Kidney epithelial cell (primary cell): Measurements from ENCODE around the gene UCN2. TPM values are rescaled to one million over a fixed set of nuclear protein-coding genes. Genes with fewer than 3 reads are reported as not detected.

Experiments
- DNase-seq: peaks from one replicate; pipeline ENCODE4 v3.0.0-alpha.2; 2010; ENCODE audit warnings: low read depth
- H3K27me3 ChIP-seq: 2 replicates; pipeline ENCODE4 v1.6.0; 2011; ENCODE audit warnings: low read length; ENCODE audit not compliant: control insufficient read depth, insufficient read depth
- H3K36me3 ChIP-seq: 2 replicates; pipeline ENCODE4 v1.5.1; 2011; ENCODE audit warnings: low read length; ENCODE audit not compliant: control insufficient read depth, insufficient read depth
- H3K4me3 ChIP-seq: 2 replicates; pipeline ENCODE4 v1.5.1; 2011; ENCODE audit warnings: low read depth, mild to moderate bottlenecking, control low read depth, low read length
- CTCF ChIP-seq: IDR thresholded peaks from 2 replicates; pipeline ENCODE4 v1.5.1; 2011; ENCODE audit warnings: mild to moderate bottlenecking, moderate library complexity, low read length, control low read depth, inconsistent platforms; ENCODE audit not compliant: insufficient read depth, poor library complexity, severe bottlenecking
- total RNA-seq: library from RNA; depleted of rRNA; stranded (reverse); fragments of >200 nt; gene quantifications from 2 replicates; pipeline ENCODE4 v1.2.3, GENCODE V29; 2015

The UCN2 gene
- total RNA-seq, 1 donor from 2014 or later = 26.1 TPM

GRCh38 chr3:48573973-48574585, 10.5 kb upstream of the UCN2 start:
- no peaks in the 10 kb centered on the region for H3K27me3 ChIP-seq
- no peak for DNase-seq
- H3K4me3 ChIP-seq = no peak overlapping the region
- TF ChIP-seq CTCF = no peak
- H3K36me3 ChIP-seq = peaks cover 4% of the 10 kb centered on the region

DNA sequence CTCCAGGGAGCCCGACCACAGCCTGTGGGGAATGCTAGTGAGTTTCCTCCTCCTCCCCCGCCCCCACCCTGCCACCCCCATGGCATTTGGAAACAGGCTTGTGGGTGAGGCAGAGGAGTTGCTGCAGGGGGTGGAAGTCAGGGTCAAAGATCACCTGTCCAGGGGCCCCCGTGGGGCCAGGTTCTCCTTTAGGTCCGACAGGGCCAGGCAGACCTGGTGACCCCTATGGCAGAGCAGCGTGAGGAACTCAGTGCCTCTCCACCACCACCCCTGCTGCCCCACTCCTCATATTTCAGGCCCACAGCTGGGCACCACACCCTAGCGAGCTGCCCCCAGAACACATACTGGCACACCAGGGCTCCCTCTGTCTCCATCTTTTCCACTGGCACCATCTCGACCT, 8.9 kb upstream of the UCN2 start:
- Histone ChIP-seq H3K36me3 (peaks cover 5% of the 10 kb centered on the region), H3K27me3 (no peaks in the 10 kb centered on the region), H3K4me3 (no peak overlapping the region)
- no peak for TF ChIP-seq CTCF
- no peak for DNase-seq

DNA sequence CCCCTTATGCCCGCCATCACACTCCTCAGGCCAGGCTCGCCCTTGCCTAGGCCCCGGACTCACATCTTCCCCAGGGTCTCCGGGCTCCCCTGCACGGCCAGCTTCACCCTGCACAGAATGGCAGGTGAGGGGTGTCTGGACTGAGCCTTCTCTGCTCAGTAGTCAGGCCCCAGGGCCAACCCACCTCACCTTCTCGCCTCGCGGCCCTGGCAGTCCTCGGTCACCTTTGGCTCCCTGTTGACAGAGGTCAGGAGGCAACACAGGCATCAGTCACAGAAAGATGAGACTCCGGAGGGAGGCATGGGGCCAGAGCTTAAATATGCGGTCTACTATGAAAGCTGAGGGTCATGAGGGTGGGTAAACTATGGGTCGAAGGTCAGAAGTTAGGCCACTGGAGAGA, 8.4 kb upstream of the UCN2 start:
- TF ChIP-seq CTCF = no peak

DNA sequence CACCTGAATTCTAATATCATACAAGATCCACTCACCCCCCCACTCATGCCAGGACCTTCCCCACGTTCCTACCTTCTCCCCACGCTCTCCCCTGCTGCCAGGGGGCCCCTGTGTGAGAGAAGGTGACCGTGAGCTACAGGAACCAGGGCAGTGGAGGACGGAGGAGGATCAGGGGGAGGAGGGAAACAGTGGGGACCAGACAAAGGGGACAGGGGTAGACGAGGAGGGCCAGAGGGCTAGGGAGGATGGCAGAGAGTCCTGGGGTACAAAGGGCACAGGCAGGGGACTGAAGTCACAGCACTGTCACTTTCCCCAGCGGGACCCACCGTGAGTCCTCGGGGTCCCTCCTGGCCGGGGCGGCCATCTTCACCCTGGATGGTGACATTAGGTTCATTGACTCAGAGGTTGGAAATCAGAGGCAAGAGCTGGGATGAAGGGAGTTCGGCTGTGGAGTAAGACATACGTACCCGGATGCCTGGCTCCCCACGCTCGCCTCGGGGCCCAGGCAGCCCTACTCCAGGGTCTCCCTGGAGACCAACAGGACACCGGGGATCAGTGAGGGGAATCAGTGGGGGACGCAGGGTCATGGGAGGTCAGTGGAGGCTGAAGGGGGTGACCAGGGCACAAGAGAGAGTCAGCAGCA, 6.3 kb upstream of the UCN2 start:
- H3K36me3 ChIP-seq = peaks cover 7% of the 10 kb centered on the region
- no peak for DNase-seq

More for the DNA sequence above, 8.4 kb upstream of the UCN2 start:
- no peaks in the 10 kb centered on the region for H3K27me3 ChIP-seq
- peaks cover 2% of the 10 kb centered on the region for H3K36me3 ChIP-seq
- DNase-seq = no peak
- no peak overlapping the region for H3K4me3 ChIP-seq

GRCh38 chr3:48569400-48569799, 5.8 kb upstream of the UCN2 start:
- DNase-seq = no peak
- H3K36me3 ChIP-seq = peaks cover 7% of the 10 kb centered on the region
- no peaks in the 10 kb centered on the region for H3K27me3 ChIP-seq
- no peak for TF ChIP-seq CTCF
- H3K4me3 ChIP-seq = no peak overlapping the region

More for the DNA sequence above, 6.3 kb upstream of the UCN2 start:
- TF ChIP-seq CTCF = no peak
- no peaks in the 10 kb centered on the region for H3K27me3 ChIP-seq
- H3K4me3 ChIP-seq = no peak overlapping the region

DNA sequence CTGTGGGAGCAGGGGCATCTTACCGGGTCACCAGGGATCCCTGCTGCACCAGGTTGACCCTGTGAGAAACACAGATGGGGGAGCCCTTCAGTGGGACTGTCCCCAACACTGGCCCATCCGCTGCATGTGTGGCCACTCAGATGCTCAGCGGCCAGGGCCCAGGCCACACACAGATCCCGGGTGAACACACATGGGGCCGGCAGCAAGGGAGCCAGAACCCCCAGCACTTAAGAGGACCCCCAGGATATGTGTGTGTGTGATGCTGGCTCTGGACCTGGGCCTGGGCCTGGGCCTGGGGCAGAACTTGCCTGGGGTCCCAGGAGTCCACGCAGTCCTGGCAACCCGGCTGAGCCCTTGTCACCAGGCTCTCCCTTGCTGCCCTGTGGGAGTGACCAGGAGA, 4.9 kb upstream of the UCN2 start:
- DNase-seq = no peak
- no peak for TF ChIP-seq CTCF
- Histone ChIP-seq H3K36me3 (peaks cover 9% of the 10 kb centered on the region), H3K4me3 (no peak overlapping the region), H3K27me3 (no peaks in the 10 kb centered on the region)
